HuH-7 (cell line): ENCODE data around the gene SLC4A9.
"Not testable (repeated sequence)": the region's sequence is repeated elsewhere in the genome, so short reads cannot be mapped to it uniquely, and the experiment has no call there.

Source experiments
- DNase-seq: peaks from one replicate; pipeline ENCODE4 v3.0.0; 2011; ENCODE audit warnings: low spot score

SLC4A9 gene

DNA sequence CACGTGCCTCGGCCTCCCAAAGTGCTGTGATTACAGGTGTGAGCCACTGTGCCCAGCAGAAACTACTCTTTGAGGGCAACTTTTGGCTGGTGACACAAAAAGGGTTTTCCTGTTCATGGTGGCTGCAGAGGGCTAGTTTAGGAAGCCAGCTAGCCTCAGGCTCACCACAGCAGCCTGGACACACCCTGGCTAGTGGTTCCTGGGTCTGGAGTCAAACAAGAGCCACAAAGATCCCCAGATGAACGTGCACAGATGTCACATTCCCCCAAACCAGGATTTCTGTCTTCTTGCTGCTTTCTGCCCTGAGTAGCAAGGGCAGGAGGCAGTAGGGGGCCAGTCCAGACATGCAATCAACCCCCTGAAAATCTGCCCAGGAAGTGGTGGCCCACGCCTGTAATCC is 20.4 kb upstream of the SLC4A9 start:
- no peak for DNase-seq

DNA sequence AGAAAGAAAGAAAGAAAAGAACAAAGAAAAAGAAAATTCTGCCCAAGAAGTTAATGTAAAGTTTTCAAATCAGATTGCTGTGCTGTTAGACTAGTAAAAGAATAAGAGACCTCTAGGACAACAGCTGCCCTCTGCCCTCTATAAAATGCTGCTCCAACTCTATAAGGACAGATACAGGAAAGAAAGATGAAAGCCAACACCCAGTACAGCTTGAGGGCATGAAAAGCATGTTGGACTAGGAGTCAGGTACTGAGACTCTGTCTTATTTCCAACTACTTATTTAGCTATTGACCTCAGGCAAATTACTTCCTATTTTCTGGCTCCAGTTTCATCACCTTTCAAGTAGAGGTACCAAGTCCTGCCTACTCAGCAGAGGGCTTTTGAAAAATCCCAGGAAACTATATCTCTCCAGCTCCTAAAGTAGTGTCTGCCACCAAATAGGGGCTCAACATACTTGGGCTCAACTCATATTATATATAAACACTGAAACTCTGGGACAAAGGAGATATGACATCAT is 19.3 kb upstream of the SLC4A9 start:
- DNase-seq, result no peak

DNA sequence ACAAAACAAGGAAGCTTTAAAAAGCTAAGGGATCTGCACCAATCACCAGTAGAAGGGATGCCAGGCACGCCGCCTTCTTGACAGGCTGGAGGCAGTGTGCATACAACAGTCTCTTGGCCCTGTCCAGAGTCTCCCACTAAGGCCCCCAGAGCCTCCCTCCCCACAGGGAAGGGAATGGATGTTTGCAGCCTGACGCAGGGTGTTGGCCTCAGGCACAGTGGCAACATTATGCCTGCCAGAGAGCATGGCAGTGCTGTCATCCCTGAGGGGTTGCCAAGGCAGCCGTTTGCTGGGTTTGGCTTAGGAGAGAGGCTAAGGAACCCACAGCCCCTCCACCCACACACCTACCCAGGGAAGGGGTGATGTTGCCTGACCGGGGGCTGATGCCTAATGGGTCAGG is 18.4 kb upstream of the SLC4A9 start:
- DNase-seq, result no peak

DNA sequence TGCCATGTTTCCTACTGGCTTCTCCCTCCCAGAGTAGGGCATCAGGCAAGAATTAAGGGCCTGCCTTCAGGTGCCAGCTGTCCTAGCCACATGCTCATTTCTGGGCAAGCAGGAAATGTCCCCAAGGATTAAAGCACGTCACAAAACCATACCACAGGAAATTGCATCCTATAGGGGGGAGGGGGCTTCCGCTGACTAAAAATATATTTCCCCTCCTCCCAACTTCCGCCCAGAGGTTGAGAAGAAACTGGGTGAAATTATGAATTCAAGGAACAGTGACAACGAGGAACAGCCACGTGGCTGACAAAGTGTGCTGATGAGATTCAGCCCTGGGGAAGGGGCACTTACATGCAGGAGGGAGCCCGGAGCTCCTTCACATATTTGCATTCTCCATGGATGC is 17.7 kb upstream of the SLC4A9 start:
- DNase-seq, result no peak

DNA sequence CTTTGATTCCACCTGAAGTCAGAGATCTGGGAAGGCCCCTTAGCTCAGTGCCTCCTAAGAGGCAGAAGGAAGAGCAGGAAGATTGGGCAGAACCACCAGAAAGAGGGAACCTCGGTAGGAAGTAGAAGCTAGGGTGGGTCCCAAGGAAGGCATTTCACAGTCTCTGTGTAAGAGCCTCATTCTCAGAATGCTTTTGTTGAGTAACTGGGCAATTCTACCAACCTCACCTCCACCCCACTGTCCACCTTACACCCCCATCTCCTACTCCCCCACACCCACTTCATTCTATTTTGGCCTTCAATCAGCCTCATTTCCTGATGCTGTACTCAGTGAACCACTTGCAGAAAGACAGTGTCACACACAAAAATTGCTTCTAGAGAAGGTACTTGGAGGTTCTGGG is 17.1 kb upstream of the SLC4A9 start:
- no peak for DNase-seq

DNA sequence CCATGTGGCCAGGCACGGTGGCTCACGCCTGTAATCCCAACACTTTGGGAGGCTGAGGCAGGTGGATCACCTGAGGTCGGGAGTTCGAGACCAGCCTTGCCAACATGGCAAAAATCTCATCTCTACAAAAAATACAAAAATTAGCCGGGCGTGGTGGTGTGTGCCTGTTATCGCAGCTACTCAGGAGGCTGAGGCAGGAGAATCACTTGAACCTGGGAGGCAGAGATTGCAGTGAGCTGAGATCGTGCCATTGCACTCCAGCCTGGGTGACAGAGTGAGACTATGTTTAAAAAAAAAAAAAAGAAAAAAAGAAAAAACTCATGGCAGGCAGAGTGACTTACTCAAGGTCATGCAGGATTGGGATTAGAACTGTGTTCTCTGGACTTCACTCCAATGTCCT is 16.1 kb upstream of the SLC4A9 start:
- not testable (repeated sequence) for DNase-seq

DNA sequence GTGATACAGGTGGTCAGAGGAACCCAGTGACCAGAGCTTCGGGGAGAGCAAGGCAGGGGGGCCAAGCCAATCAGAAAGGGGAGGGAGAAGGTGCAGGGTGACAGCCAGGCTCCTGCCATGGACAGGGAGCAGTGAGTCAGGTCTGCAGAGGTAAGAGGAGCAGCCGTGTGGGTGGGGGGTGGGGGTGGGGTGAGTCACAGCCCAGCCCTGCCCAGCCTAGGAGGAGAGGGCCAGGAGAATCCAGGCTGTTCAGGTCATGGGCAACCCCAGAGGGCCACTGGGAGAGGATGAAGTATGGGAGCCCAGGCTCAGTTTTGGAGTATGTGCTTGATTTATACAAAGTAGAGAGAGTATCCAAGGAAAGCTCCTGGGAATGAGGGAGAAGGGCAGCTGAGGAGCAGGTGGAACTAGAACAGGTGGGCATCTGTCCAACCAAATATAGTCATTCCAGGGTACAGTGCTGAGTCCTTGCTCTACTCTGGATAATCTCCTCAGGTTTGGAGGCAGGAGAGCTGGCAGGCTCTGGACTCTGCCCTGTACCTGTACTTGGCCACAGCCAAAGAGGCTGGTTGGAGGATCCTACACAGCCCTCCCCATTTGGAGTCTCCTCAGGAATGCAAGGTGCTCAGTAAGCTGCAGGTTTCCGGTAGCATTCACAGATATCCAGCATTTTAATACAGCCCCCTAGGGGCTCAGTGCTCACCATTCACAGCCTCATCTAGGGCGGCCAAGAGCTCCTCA is 15.1 kb upstream of the SLC4A9 start:
- DNase-seq, result no peak

DNA sequence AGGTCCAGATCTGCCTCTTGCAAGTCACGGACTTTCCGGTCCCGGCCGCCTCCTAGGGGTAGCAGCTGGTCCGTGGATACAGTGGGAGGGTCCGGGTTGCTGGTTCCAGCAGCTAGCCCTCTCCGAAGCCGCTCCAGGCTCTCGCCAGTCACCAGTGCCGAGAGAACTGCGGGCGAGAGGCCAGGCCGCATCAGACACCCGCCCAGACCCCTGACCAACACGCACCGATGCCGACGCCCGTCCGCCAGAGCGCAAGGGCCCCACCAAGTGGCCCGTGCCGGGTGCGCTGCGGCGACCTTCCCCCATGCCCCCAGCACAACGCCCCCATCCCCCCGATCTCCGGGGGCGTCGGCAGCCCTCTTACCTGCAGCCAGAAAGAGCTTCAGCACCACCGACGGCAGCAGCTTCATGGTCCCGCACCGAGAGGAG is 14.1 kb upstream of the SLC4A9 start:
- peak; percentile 78 for DNase-seq

DNA sequence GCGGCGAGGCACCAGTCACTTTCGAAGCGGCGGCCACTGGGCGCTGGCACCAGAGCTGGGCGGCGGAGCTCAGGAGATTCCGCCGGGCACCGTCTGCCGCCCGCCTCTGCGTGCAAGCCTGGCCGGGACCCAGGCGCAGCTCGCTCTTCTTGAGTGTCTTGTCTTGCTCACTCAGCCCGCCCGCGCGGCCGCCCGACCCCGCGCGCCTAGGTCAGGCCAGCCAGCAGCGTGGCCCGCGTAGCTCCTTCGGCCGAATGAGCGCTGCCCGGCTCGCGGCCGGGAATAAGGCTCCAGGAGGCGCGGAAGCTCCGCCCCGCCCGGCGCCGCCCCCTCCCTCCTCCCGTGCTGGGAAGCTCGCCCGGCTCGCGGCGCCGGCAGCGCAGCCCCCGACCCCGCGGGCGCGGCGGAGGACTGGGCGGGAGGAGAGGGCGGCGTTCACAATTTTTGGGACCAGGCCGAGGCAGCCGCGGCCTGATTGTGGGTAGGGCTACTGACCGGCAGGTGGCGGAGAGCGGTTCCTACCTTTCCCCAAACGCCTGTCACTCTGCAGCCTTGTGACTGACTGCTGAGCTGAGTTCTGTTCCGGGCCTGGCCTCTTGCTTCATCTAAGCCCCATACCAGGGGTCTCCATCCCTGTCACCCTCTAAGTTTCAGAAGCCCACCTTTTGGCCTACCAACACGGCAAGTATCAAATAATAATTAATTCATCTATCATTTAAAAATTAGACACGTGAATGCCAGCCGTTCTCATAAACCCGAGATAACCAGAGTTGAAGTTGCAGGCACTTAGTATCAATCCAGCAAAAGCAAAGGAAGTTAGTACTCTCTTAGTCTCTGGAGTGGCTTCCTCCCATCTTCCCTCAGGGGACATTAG is 13.4 kb upstream of the SLC4A9 start, which contains the start of gene HBEGF:
HBEGF (minus strand) TSS at position 256 of the 874 bp plus-strand sequence. CDS start 275 bp downstream, outside the sequence.
- DNase-seq, result peak; percentile 83

DNA sequence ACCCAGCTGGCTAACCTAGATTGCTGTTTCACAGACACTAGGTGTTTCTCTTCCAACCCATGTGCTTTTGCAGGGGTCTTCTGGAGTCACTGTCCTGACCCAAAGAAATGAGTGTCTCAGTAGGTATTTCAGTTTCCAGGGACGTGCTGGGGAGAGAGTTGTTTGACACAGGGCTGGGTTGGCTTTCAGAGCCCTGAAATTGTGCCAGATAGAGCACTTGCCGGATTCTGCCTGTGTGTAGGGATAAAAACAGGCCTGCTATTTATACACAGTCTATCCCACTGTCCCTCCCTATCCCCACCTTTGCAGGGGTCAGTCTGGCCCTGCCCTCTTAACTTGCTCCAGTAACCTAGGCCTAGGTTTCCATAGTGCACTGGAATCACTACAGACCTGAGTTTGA is 12.6 kb upstream of the SLC4A9 start:
- no peak for DNase-seq

DNA sequence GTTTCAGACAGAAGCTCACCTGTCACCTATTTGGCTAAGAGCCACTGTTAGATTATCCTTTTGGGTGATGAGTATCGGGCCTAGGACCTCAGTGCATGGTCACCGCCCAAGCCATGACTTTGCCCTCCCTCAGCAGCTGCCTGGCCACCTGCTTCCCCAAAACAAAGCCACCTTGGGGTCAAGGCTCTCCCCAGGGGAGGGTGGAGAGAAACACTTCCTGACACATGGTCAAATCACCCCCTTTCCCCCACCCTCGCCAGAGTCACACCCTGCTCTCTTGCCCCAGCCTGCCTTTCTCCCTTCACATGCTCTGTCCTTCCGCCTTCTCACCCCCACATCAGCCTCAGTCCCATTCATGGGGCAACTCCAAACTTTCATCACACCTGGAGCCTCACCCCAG is 11.9 kb upstream of the SLC4A9 start:
- DNase-seq, result no peak

DNA sequence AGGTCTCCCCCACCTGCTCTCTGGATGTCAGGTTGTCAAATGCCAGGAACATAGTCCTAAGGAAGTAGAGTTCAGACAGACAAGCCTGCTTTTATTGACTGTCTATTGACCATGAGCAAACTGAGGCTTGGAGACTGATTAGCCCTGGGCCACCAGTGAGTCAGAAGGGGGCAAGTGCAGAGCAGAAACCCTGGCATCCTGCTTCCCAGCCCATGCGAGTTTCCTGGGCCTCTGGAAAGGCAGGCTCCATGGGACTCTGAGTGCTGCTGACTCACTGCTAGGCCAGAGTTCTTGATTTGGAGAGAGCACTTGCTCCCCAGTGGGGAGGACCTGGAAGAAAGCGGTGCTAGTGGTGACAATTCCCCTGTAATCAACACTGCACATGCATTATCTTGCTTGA is 10.8 kb upstream of the SLC4A9 start:
- no peak for DNase-seq

DNA sequence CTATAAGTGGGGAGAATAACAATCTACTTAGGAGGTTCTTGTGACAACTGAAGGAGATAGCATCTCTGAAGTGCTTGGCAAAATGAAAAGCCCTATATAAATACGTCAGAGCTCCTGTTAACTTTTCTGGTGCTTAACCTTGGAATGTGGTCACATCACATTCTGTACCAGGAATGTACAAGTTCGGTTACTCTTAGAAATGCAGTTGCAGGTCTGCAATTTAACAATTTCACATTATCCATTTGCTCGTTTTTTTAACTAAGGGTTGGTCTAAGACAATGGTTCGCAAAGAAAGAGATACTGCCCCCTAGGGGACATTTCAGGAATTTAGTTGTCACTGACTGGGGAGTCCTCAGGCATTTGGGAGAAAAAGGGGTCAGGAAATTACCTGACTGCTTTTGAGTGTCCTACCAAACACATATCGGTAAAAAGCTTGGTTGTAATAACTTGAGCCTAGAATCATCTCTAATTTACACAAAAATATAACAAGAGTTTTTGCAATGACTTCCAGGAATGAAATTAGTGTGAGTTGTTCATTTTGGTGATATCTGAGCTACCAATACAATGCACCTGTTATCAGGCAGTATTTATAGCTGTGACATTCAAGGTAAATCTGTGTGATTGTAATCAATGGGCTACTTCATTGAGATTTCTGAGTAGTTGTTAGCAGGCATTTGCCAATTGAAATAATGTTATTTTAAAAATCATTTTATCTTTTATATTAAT is 8.2 kb upstream of the SLC4A9 start:
- DNase-seq, result peak; percentile 58

DNA sequence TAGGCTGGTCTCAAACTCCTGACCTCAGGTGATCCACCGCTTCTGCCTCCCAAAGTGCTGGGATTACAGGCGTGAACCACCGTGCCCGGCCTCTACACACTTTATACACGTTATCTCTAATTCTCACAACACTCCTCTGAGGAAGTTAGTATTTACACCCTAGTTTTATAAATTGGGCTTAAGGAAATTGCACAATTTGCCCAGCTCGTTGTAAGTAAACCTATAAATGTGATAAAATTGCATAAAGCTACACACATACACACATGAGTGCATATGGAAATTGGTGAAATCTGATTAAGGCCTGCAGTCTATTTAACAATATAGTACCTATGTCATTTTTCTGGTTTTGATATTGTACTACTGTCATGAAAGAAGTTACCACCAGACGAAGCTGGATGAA is 4.4 kb upstream of the SLC4A9 start:
- DNase-seq, result no peak

DNA sequence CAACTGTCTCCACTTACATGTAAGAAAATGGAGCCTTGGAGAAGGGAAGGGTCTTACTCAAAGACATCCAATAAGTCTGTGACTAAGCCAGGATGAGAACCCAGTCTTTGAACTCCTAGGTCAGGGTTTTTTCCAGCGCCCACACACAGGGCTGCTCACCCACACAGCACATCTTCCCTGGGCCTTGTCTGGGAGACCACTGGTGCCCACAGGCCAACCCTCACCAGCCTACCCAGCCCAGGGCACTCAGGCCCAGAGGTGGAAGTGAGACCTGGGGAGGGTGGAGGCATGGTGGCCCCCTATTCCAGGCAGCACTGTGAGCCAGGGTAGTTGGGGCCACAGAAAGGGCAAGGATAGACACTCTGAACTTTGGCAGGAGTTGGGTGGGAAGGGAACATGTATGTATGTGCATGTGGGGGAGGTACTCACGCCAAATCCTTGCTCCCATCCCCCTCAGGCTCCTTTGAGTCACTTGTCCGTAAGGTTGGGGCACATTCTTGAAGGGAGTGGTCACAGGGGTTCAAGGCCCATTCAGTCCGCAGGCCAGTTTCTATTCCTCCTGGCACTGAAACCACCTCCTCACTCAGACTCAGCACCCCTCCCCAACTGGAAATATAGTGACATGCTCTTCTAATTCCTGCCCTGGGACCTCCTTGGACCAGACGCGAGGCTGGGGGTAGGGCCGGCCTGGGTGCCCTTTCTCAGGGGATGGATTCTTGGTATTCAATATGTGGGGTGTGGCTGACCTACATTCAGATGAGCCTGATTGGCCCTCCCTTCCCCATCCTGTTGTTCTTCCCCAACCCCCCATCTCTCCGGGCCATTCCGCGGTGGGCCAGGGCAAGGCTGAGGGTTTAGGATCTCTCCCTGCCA is 2.9 kb upstream of the SLC4A9 start:
- no peak for DNase-seq

DNA sequence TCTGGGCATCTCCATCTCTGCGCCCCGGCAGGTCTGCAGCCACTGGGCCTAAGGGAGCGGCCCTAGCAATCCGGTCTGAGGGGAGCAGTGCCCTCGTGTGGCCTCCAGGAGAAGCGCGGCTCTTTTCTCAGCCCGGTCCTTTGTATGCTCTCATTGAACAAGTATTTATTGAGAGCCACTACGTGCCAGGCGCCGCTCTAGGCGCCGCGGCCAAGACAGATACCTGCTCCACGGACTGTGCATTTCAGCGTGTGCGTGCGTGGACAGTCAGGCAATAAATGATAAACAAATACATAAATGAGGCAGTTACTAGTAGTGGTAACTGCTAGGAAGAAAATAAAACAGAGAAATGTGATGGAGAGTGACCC is 2.3 kb upstream of the SLC4A9 start:
- peak; percentile 81 for DNase-seq

DNA sequence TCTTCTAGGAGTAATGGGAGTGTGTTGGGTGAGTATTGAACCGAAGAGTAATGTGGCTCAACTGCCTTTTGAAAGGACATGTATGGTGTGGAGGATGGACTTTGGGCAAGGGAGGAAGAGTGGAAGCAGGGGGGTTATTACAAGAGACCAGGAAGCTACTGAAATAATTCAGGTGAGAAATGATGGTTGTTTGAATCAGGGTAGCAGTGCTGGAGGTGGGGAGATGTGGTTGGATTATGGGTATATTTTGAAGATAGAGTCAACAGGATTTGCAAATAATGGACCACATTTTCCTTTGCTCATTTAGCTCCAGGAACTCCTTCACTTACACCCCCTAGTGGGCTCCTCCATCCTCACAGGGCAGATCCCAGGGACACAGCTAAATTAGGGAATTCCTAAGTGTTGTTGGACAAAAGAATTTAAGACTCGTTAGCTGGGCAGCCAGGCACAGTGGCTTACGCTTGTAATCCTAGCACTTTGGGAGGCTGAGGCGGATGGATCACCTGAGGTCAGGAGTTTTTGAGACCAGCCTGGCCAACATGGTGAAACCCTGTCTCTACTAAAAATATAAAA is 1.2 kb upstream of the SLC4A9 start:
- DNase-seq, result peak; percentile 61

DNA sequence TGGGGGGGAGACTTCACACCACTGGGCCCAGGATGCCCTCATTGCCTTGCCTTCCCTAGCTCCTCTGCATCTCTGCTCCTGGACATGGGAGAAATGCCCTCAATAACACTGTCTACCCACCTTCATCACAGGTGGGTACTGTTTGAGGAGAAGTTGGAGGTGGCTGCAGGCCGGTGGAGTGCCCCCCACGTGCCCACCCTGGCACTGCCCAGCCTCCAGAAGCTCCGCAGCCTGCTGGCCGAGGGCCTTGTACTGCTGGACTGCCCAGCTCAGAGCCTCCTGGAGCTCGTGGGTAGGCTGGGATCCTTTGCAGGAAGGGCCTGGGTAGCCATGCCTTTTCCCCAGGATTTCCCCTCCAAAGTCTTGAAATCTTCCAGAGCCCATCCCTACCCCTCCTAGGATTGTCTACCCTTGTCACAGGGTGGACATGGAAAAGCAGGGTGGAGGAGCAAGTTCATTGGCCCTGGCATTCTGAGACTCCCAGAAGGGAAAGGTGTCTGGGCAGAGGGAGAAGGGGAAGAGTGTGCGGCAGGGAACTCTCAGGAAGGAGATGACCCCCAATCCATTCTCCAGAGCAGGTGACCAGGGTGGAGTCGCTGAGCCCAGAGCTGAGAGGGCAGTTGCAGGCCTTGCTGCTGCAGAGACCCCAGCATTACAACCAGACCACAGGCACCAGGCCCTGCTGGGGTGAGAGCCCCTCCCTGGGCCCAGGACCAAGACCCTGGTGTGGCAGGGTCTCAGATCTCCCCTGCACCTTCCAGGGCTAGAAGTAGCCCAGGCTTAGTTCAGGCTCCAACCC is 886 bp downstream of the SLC4A9 start:
- DNase-seq, result no peak

DNA sequence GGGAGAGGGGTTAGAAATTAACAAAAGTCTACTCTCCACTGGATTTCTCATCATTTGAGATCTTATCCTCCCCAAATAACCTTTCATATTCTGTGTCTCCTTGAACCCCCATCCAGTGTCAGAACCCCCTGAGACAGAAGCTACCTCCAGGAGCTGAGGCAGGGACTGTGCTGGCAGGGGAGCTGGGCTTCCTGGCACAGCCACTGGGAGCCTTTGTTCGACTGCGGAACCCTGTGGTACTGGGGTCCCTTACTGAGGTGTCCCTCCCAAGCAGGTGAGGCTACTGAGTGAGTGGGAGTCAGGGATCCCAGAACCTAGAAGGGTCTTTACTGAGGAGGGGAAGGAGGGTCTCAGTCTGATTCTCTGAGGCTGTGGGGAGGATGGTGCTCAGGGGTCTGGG is 1.9 kb downstream of the SLC4A9 start:
- DNase-seq, result no peak

DNA sequence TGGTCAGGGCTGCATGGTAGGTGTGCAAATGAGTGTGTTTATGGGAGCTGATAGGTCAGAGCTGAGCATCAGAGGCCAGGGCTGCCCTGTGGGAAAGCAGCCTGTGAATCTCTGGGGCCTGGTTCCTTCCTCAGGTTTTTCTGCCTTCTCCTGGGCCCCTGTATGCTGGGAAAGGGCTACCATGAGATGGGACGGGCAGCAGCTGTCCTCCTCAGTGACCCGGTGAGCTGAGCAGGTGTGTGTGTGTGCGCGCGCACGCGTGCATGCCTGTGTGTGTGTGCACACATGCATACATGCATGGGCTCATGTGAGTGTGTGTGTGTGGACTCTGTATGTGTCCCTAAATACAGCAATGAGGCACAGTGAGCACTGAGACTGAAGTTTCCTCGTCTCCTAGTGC is 2.3 kb downstream of the SLC4A9 start:
- no peak for DNase-seq
